ENCODE data around the gene DOCK10. TPM values are rescaled to one million over a fixed set of nuclear protein-coding genes. Genes with fewer than 3 reads are reported as not detected.
A peak's percentile ranks its signal among the peaks of the same experiment; 100 is the strongest.
"Not testable (repeated sequence)": the region's sequence is repeated elsewhere in the genome, so short reads cannot be mapped to it uniquely, and the experiment has no call there.

DOCK10 gene
- total RNA-seq (2014; rRNA removed), result 39.1 and 65.3 TPM in 2 replicates
- polyA plus RNA-seq (2012), result 16.1 TPM

DNA sequence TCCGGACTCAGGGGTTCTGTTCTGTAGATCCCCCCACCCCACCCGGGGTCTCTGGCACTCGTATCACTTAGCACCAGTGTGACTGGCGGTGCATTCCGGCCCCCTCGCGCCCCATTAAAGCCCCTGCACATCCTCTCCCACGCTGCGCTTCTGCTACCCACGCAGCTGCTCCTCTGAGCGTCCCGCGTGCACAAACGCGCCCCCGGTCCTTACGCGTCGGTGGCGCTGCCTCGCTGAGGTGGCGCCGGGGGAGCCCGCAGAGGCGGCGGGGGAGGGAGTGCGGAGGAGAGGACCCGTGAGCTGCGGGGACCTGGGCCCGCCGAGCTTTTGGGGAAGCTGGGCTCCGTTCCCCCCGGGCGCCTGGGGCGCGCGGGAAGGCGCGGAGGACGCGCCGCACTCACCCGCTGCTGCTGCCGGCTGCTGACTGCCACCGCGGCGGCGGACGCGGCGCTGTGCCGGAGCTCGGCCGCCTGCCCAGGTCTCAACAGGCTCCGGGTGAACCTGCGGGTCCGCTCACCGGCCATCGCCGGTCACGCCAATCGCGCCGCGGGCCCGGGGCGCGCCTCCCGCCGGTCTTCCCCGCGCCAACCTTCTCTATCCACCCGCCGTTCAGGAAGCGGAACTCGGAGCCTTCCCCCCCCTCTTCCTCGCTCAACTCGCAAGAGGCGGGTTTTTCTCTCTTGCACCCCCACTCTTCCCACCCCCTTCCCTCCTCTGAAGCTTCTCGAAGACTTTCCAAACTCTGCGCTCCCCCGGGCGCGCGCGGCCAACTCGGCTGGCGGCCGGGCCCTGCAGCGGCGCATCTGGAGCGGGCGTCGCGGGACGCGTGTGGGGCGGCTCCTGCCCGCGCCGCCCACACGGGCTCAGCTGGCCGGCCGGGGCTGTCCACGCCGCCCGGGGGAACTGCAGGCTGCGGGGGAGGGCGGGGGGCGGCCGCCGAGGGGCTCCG is at the start of gene DOCK10:
DOCK10 (minus strand) TSS at position 618 of the 949 bp plus-strand sequence; CDS start at position 524, 94 bp downstream.
- peak; percentile 54 for DNase-seq (ENCODE audit: low read depth)

DNA sequence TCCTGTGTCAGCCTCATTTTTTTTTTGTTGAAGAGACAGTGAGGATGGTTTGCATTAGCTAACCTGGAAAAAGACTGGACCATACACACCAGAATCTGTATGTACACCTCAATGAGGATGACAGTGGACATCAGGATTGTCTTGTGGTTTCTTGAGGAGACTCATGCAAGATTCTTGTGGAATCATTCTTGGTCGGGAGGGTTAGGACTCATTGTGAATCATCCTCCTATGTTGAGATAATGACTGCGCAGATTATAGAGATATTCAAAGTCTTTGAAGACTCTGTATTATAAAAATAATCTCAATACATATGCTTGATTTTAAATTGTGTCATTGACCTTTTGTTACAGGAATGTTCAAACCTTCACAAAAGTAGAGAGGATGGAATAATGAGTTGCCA is 49.1 kb upstream of the DOCK10 start:
- DNase-seq (ENCODE audit: low read depth), result peak; percentile 96

GRCh38 chr2:225090746-225091145 is 48.5 kb upstream of the DOCK10 start:
- peak; percentile 58 for DNase-seq (ENCODE audit: low read depth)

GRCh38 chr2:225086915-225087314 is 44.6 kb upstream of the DOCK10 start:
- DNase-seq (ENCODE audit: low read depth), result peak; percentile 32

DNA sequence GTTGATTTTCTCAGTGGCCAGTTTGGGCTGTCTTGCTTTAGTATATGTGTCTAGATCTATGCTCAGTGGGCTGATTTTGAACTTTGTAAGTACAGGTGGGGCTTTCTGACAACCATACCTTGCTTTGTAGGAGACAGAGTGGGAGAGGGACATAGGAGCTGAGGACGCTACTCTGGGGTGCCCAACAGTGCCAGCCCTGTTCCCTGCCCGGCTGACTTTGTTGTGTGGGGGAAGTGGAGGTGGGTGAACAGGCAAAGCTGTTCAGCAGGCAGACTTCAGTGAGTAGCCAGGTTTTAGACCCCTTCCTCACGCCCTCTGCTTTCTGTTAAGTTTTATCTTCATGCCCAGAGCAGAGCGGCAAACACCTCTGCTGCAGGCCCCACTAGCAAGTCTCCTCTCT is 44.2 kb upstream of the DOCK10 start:
- DNase-seq (ENCODE audit: low read depth), result no peak

DNA sequence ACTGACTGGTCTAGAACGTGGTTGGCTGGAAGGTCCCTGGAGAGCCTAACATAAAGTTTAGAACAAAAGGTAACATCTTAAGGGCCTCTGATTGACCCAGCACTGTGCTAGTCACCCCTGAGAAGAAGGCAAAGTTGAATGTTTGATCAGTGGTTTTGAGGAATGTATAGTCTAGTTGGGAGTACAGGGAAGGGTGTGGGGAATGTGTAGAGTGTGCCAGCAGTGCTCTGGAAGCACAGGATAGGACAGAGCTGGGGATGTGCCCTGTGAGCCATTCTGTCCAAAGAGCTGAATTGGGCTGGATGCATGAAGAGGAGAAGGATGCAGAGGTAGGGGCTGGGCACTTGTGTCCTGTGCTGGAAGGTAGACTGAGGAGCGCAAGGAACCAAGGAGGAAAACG is 41.0 kb upstream of the DOCK10 start:
- no peak for DNase-seq (ENCODE audit: low read depth)

DNA sequence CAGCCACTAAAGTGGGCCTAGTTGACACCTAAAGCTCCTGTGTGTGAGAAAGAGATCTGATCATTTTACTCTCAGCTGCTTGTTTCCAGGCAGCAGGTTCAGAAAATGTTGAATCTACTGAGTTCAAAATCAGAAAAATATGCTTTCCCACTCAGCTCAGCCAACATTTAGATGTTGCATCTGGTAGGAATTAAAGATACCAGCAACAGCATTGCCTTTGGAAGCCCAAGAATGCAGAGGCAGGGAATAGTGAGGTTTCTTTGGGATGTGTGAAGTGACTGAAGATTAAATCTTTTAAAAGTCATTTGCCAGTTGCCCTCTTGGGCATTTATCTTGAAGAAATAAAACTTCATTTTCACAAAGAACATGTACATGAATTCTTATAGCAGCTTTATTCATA is 33.9 kb upstream of the DOCK10 start:
- DNase-seq (ENCODE audit: low read depth), result no peak

GRCh38 chr2:225074919-225075681 is 32.8 kb upstream of the DOCK10 start:
- DNase-seq (ENCODE audit: low read depth), result no peak

DNA sequence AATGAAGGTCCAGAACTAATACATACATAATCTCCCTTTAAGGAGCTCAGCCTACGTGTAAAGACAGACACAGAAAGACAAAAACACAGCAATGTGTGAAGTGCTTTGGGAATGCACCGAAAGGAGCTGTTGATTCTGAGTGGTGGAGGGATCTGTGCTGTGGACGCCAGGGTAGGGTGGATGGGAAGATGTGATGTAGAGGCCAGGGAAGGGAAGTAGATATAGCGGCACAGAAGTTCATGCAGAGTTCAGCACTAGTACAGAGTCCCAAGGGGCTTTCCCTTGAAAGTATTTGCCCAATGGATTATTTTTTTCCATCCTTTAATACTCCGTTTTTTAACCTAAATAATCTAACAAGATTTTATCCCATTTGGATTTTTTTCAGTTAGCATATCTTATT is 32.1 kb upstream of the DOCK10 start:
- peak; percentile 5 for DNase-seq (ENCODE audit: low read depth)

DNA sequence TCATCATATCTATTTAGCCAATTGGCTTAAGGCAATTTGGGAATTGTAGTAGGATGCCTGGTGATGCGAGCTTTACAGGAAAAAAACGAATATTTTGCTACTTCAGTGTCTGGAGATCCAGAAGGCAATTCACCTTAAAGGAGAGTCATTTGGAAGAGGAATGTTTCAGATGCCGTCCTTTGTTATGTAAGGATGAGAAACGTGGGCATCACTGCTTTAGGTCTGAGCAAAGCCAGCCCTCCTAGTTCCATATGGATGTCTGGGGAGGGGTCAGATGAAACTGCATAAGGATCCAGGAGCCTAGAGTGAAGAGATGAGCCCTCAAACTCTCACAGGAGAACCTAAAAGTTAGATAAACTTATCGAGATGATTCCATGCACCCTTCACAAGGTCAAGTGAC is 30.9 kb upstream of the DOCK10 start:
- no peak for DNase-seq (ENCODE audit: low read depth)

DNA sequence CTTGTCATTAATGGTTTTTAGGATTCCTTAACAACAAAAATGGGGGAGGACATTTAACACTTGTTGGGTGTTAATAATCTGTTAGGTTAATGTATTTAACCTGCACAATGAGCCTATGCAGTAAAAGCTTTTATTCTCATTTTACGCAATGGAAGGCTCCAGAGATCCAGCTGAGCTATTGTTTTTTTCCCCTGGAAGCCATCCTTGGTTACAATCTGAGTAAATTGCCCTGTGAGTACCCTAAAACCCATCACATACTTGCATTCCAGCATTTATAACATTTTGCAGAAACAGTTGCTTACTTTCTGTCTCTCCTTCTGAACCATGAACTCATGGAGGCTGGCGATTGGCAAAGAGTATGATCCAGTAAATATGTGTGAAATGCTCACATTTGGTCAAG is 30.2 kb upstream of the DOCK10 start:
- DNase-seq (ENCODE audit: low read depth), result no peak

DNA sequence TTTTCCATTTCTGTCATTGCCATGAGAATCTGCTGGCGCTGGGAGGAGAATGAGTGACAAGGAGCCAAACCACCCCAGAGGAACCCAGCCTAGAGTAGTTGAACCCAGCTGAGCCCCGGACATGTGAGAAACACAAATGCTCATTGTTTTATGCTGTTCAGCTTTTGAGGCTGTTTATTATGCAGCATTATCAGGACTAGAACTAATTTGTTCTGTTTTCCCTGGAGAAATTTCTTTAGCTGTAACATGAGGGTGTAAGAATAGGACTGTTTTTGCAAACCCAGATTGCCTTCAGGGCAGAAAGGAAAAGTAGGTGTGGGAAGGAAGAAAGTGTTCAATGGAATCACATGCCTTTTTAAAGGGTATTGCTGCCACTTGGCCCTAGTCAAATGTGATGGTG is 28.5 kb upstream of the DOCK10 start:
- DNase-seq (ENCODE audit: low read depth), result no peak

DNA sequence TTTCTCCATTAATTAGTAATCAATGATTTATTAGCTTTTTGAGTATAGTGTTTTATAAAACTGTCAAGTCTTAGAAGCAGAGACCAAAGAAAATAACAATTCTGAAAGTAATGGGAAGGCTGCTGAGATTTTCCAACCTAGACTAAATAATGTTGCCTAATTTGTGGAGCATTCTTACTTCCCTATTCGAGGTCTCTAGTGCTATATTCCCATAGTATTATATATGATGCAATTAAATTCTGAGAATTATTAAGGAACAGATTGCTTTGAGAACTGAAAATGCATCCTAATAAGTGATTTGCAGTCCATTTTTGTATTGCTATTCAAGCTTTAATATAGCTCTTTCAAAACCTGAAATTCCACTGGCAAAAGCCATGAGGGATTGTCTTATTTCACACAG is 27.7 kb upstream of the DOCK10 start:
- no peak for DNase-seq (ENCODE audit: low read depth)

DNA sequence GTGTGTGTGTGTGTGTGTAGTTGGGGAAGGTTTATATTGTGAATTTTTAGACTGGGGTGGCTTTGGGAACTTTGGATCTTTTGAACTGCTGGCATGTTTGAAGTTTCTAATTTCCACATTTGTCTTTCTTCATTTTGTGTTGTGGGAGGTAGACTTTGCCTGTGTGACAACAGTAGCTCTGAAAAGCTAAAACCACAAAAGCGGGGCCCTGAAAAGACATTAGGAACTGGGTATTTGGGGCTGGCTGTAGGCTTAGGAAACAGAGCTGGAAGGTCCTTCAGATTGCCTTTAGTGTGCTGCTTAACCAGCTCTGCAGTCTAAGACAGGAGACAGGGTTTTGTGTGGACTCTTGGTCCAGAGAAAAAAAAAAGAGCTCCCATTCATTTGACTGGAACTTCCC is 27.2 kb upstream of the DOCK10 start:
- DNase-seq (ENCODE audit: low read depth), result no peak

- DNase-seq (ENCODE audit: low read depth), result no peak
Measured at GRCh38 chr2:225065882-225066281, 23.6 kb upstream of the DOCK10 start.

- DNase-seq (ENCODE audit: low read depth), result no peak
Measured at GRCh38 chr2:225064928-225065327, 22.7 kb upstream of the DOCK10 start.

- DNase-seq (ENCODE audit: low read depth), result no peak
Measured at GRCh38 chr2:225064362-225064761, 22.1 kb upstream of the DOCK10 start.

- no peak for DNase-seq (ENCODE audit: low read depth)
Measured at GRCh38 chr2:225056330-225057073, 14.2 kb upstream of the DOCK10 start.

DNA sequence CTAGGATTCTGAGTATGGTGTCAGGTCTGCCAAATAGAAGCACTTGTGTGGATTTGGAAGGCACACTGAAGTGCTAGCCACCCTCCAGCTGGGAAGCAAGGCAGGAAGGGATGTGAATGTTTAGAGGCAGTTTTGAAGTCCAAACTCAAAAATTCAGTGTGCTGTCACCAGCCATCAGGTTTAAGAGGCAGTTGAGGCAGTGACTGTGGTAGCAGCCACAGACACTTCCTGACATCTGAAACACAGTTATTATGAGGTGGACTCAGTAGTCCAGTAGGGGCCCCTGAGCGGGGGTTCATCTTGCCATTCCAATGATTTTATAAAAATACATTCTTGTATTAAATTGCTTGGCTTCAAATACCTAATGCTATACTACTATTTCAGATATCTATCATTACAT is 13.4 kb upstream of the DOCK10 start:
- no peak for DNase-seq (ENCODE audit: low read depth)

DNA sequence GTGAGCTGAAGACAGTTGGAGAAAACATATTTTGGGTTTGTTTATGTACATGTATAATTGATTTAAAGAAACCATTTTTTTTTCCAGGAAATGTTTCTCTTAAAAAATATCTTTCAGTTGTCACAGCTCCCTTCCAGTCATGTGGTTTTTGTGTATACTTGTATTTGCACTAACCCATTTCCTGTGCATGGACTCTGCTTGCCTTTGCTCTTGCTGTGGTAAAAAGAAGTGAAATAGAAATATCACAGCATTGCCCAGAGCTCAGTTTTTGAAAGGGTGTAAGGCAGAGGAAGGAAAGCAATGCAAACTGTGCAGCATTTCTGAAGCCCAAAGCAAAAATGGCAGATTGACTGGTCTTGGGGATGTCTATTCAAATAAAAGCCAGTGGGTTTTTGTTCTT is 10.4 kb upstream of the DOCK10 start:
- DNase-seq (ENCODE audit: low read depth), result no peak

- not testable (repeated sequence) for DNase-seq (ENCODE audit: low read depth)
Measured at GRCh38 chr2:225047502-225047901, 5.2 kb upstream of the DOCK10 start.

DNA sequence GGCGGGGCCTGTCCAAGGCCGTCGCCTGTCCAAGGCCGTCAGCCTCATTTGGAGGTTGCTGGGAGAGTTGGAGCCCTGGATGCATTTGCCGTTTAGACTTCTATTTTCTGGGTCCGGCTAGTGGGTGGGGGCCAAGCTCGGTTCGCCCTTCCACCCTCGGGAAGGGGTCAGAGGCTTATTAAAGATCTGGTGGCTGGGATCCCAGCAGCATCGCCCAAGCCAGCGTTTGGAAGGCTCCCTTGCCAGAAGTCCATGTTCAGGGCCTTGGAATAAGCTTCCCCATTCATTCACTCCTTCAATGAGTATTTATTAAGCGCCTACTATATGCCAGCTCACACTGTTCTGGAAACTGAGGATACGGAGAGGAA is 516 bp upstream of the DOCK10 start:
- DNase-seq (ENCODE audit: low read depth), result no peak
